ENCODE results near the gene AFF1.

AFF1 gene

DNA sequence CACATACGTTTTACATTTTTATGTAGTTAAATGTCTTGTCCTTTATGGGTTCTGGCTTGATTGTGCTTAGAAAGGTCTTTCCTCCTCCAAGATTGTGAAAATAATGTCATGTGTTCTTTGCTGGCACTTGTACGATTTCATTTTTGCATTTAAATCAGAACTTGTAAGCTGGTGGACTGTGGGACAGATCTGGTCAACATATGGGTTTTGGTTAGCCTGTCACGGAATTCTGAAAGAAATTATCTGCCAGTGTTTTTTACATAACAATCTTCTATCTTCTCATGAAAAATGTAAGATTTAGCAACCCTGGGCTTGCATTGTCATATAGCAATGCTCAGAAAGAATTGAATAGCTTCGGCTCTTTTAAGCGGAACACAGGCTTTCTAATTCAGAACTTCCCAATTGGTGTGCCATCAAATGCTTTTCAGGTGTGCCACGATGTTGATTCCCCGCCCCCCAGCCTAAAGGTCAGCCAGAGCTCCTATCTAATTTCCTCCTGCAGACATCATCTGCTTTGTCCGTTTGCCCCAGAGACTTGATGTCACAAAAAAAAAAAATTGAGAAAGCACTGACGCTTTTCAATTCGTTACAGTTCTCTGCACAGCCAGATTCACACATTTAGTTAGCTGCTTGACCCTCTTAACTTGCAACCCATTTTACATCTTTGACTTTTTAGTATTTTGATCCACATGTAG is 16.2 kb downstream of the AFF1 start:
- no peak for DNase-seq

- no peak for DNase-seq
These were observed 21.2 kb downstream of the AFF1 start for GRCh38 chr4:86955888-86956451.

- DNase-seq: no peak
These were observed 22.4 kb downstream of the AFF1 start for GRCh38 chr4:86957215-86957614.

DNA sequence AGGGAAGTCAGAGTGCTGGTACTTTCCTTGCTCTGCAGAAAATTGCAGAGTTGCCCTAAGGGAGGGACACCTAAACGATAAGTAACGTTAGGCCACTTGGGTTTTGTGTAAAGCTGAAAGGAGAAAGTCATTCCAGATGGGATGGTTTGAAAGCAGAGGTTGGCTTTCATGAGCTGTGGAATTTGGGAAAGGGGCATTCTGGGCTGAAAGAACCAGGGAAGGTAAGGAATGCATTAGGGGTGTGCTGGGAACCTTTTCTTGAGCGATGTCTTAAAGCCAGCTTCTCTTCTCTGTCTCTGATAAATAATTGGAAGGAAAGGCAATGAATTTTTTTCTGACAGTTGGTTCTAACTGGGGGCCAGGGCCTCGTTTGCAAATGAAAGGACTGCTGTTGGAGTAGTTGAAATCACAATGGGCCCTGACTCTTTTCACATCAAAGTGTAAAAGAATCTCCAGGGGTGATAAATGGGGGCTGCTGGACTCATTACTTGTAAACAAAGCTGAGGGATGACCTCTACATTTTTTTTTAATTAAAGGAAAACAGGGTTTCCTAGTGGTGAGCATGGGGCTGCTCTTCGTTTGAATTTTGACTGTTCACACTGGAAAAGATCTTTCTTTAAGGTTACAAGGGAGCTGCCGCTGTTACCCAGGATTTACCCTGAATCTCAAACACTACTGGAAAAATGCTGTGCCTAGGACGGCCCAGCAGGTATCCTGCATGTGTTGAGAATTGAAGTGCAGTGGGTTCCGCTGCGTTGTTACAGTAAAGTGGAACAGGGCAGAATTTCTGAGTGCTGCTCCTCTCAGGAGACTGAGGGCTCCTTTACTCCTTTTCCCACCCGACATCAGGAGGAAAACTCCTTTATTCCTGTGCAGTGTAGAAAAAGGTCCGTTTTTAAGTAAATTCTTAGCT is 25.0 kb downstream of the AFF1 start:
- no peak for DNase-seq

DNA sequence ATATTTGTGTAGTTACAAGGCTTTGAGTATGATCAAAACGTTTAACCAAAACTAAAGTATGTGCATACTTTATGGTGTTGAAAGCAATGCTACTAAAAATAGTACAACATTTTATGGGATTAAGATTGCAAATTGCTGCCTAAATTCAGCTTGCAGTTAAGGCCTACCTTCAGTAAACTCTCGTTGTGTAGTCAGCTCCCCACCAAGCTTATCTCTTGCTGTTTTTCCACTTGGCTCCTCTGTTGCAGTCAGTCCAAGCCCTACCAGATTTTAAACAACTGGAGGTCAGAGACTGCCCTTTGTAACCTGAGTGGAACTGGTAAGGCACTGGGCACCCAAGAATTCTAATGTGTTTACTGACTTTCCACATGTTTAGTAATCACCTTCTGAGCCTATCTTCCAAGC is 25.7 kb downstream of the AFF1 start:
- no peak for DNase-seq

DNA sequence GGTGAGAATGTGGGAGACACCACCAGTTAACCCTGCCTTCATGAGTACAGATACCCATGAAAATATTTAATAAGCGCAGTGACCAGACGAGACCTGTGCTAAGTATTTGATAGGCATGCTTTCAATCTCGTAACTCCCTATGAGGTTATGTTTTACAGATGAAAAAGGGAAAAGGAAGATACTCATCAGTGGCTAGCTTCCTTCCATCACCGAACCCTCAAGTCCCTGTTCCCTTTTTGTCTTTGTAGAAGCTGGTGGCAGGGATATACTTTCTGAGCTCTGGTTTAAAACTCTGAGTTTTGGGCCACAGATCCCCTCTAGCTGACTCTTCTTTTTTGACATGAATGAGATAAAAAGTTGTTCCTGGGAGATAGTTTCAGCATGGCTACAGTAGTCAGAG is 26.3 kb downstream of the AFF1 start:
- DNase-seq: no peak

DNA sequence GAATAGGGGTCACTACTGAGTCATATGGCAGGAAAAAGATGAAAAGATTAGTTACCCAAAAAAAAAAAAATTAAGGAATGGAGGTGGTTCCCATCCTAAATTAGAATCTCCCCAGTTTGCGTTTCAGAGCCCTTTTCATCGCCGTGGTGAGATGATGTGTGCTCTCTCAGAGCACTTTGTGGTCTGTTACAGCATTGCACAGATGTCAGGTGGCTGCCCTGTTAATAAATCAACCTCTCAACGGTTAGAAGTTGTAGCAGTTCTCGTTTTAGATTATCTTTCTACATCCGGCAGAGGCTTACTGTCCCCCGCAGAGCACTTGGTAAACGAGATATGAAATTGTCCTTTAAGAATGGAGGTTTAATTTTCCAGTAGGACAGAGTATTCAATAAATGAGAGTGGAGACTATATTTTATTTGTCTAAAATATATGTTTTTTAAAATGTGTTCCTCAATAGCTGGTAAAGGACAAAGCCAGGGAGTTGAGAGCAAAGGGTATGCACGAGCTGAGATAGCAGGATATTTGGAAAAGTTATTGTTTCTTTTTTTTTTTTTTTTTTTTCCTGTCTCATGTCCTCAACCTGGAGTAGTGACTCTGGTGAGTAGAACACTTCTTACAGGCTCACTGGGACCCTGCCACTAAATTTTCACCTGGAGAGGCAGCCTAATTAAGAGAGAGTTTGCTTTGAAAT is 26.9 kb downstream of the AFF1 start:
- no peak for DNase-seq

GRCh38 chr4:86963697-86964096 is 28.9 kb downstream of the AFF1 start:
- DNase-seq: no peak

- DNase-seq: no peak
These were observed 30.5 kb downstream of the AFF1 start for GRCh38 chr4:86965019-86965976.

- no peak for DNase-seq
These were observed 32.3 kb downstream of the AFF1 start for GRCh38 chr4:86967073-86967472.

DNA sequence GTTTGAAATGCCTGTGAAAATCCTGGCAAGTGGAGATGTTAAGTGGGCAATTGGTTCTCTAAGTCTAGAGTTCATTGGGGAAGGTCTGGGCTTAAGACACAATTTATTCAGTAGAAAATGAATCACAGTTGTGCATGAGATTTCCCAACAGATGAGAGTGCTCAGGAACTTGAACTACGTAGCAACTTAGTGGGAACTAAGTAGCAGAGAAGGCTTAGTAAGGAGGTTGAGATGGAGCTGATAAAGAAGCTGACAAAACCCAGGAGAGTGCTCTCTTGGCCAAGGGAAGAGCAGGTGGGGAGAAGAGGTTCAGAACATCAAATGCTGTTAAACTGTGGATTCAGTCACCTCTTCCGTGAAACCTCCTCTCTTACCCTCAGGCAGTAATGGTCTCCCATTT is 33.0 kb downstream of the AFF1 start:
- no peak for DNase-seq

DNA sequence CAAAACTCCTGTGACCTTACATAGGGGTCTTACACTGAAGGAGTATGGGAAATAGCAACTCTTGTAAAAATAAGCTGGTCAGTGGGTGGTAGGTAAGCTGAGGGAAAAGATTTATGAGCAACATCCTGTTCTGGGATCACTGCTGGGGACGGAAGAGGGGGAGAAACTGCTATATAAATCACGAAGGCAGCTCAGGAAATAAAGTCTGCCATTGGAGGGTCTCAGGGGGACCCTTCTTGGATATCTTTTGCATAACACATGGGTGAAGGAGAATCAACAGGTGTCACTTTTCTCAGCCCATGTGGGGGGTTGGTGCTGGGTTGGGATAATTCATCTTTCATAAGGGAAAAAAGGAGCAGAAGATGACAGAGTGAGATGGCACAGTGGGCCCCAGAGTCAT is 33.7 kb downstream of the AFF1 start:
- DNase-seq: no peak

DNA sequence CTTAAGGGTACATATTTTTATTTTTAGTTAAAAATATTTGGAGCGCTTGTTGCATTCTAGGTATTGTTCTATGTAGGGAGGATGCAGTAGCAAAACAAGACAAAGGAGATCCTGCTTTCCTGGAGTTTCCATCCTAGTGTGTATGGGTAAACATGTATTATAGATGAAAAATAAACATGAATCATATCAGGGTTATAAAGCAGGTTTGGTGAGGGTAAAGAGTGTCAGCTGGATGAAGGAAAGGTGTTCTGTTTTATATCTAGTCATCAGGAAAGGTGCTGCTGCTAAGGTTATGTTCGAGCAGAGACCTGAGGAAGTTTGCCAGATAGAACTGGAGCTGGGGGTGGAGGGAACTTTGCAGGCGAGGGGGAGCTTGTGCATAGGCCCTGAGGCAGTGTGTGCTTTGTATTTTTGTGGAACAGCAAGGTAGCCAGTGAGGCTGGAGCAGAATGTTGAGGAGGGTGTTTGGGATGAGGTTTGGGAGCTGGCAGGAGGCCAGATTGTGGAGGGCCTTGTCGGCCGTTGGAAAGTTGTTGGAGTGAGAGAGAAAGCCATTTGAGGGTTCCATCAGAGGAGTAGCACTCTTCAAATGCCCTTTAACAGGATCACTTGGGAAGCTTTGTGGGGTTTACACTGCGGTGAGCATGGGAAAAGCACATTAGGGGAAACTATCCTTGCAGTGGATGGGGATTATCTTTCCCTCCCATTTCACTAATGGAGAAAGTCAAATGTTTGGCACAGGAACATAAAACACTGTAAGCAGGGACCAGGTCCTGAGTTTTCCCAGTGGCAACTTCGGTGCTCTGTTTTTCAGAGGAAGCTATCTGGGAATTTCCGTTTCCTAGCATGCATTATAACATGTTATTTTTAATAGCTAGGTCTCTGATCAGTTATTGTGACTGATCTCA is 35.9 kb downstream of the AFF1 start:
- no peak for DNase-seq

DNA sequence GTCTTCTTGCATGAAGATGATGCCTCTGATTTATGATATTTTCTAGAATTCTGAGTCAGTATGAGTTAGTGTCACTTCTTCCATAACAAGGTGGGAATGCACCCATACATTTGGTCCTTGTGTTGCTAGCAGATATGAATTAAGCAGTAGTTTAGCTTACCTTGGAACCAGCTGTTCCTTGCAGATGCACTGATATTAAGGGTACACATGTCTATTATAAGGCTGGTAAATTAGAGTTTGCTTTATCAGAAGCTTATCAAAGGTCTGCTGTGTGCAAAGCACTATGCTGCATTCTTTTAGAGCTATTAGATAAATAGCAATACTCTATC is 36.5 kb downstream of the AFF1 start:
- no peak for DNase-seq

- no peak for DNase-seq
These were observed 38.2 kb downstream of the AFF1 start for GRCh38 chr4:86972997-86973396.

- no peak for DNase-seq
These were observed 38.9 kb downstream of the AFF1 start for GRCh38 chr4:86973668-86974067.

GRCh38 chr4:86974551-86974994 is 39.8 kb downstream of the AFF1 start:
- DNase-seq: no peak

DNA sequence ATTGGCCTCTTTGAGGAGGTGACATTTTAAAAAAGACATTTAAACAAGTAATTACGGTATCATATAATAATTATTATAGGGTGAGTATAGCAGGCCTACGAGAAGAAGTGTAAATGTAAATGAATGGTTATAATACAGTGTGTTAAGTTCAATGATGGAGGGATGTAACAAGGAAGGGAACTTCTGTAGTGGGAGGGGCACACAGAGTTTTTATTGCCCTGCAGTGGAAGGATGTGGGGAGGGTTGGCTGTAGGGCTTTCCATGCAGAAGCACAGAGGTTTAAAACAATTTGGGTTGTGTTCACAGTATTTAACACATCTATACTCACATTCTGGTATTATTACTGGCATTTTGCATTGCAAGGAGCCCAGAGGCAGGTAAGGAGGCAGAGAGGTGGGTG is 41.1 kb downstream of the AFF1 start:
- DNase-seq: no peak

GRCh38 chr4:86976801-86977485 is 42.1 kb downstream of the AFF1 start:
- no peak for DNase-seq

- no peak for DNase-seq
These were observed 42.9 kb downstream of the AFF1 start for GRCh38 chr4:86977621-86978184.

Data from activated CD8-positive, alpha-beta memory T cell treated with anti-CD3 and anti-CD28 coated beads for 24 hours (primary cell).